ENCODE data around the gene JAK3. TPM values are rescaled to one million over a fixed set of nuclear protein-coding genes. Genes with fewer than 3 reads are reported as not detected.

The JAK3 gene
- total and polyA plus RNA-seq, 2 of the 13 experiments (the other 11 are each of a cell fraction or from before 2014, with no cell fraction given), result 3.4 to 18.6 TPM

GRCh38 chr19:17861542-17862402 is 14.0 kb upstream of the JAK3 start (continued):
- no peak for TF ChIP-seq LBX2 (CRISPR knock-in tag; IDR thresholded peaks at IDR 0.05; ENCODE audit: borderline replicate concordance)
- TF ChIP-seq ZNF280B (CRISPR knock-in tag; IDR thresholded peaks at IDR 0.05; ENCODE audit: borderline replicate concordance), result 0 out of 2 replicates have a peak, but pooled peaks have one; percentile 25
- peak; percentile 39 for TF ChIP-seq POLR2G (IDR thresholded peaks at IDR 0.05; ENCODE audit: low read depth, low read length)

- ATAC-seq, result no peak
- no peaks in the 10 kb centered on the region for H3K9me3 ChIP-seq (ENCODE audit: low read length)
- H3K4me2 ChIP-seq (ENCODE audit: low read depth, low read length), result peak overlapping the region; percentile 82
- in situ Hi-C loops (cut with HindIII; ENCODE audit: extremely low pct_ligation_motif_present, low pct_unique_long_range_greater_than_20kb), result no loop called here
- H3K4me1 ChIP-seq (ENCODE audit: insufficient read depth, low read length), result peaks cover 27% of the 10 kb centered on the region
- 8% methylated on average over 7 of the region's 7 CpGs for WGBS (ENCODE audit: low lambda C conversion rate)
- no peak for FAIRE-seq
- peaks cover 14 to 33% of the 10 kb centered on the region in 2 experiments for H3K36me3 ChIP-seq (replicated peaks in 1 of 2; ENCODE audit: control insufficient read depth in 1 of 2, insufficient read depth in 2 of 2, low read length in 2 of 2)
- ChIA-PET CTCF (ENCODE audit: low intra/inter-chr PET ratio, low total read pairs) (no interaction called here), POLR2A (interaction anchor here (1.2 to 2.2 kb wide), 5 partner anchors 14 to 255 kb away, joined by 3 to 43 read pairs (median 4); partner anchors contain the start of genes B3GNT3 and CCDC124)
- H3K79me2 ChIP-seq (ENCODE audit: insufficient read depth, low read length), result peaks cover 27% of the 10 kb centered on the region
- H3K4me3 ChIP-seq (replicated peaks in 1 of 3; ENCODE audit: insufficient read depth in 1 of 3, low read depth in 2 of 3, low read length in 3 of 3), result peak overlapping the region; percentile 91 to 97 (median 96)
- peaks cover 55% of the 10 kb centered on the region for H4K20me1 ChIP-seq (ENCODE audit: insufficient read depth, low read length)
- H3K27me3 ChIP-seq (ENCODE audit: control insufficient read depth in 1 of 2, insufficient read depth in 2 of 2, low read length in 2 of 2), result no peaks in the 10 kb centered on the region; a peak in 1 of 5 replicates
- no peak overlapping the region for H2AFZ ChIP-seq (ENCODE audit: low read length)
- DNase-seq (ENCODE audit: low spot score), result no peak
- no TSS peak for BruUV-seq (replicated peaks)
- peak overlapping the region; percentile 99 for H3K9ac ChIP-seq (ENCODE audit: insufficient read depth, low read depth, low read length)
- peak overlapping the region; percentile 82 for H3K27ac ChIP-seq (ENCODE audit: extremely low read length, insufficient read depth, low read length)
- intact Hi-C loops (cut with micrococcal nuclease; ENCODE audit: unreplicated experiment), result no loop called here
- TF ChIP-seq CHD4 (IDR thresholded peaks at IDR 0.05; ENCODE audit: borderline replicate concordance, low read length), result no peak
- no peak for TF ChIP-seq HMGA1 (CRISPR knock-in tag; conservative IDR thresholded peaks at IDR 0.05)
- TF ChIP-seq ZNF615 (CRISPR knock-in tag; IDR thresholded peaks at IDR 0.05; ENCODE audit: borderline replicate concordance), result 0 out of 2 replicates have a peak, but pooled peaks have one; percentile 19
- TF ChIP-seq POLR2AphosphoS5 (IDR thresholded peaks at IDR 0.05; ENCODE audit: low read depth, low read length), result no peak
- 0 out of 2 replicates have a peak, but pooled peaks have one; percentile 47 for TF ChIP-seq ATF7-NPFF (CRISPR knock-in tag; IDR thresholded peaks at IDR 0.05; ENCODE audit: low read depth)
- TF ChIP-seq PCBP2 (optimal IDR thresholded peaks at IDR 0.05; ENCODE audit: low read depth, low read length, poor library complexity, severe bottlenecking), result no peak
- 0 out of 2 replicates have a peak, but pooled peaks have one; percentile 4 for TF ChIP-seq ZNF589 (CRISPR knock-in tag; conservative IDR thresholded peaks at IDR 0.05)
- TF ChIP-seq ZNF414 (CRISPR knock-in tag; IDR thresholded peaks at IDR 0.05), result no peak
- 0 out of 2 replicates have a peak, but pooled peaks have one; percentile 16 for TF ChIP-seq FOXC1 (CRISPR knock-in tag; IDR thresholded peaks at IDR 0.05; ENCODE audit: borderline replicate concordance)
- no peak for TF ChIP-seq MAFG (CRISPR knock-in tag; IDR thresholded peaks at IDR 0.05)
- TF ChIP-seq ZNF670 (CRISPR knock-in tag; IDR thresholded peaks at IDR 0.05; ENCODE audit: borderline replicate concordance), result no peak
- TF ChIP-seq ARNT2 (CRISPR knock-in tag; IDR thresholded peaks at IDR 0.05; ENCODE audit: low read depth), result 0 out of 2 replicates have a peak, but pooled peaks have one; percentile 20
- no peak for TF ChIP-seq ZNF781 (CRISPR knock-in tag; IDR thresholded peaks at IDR 0.05; ENCODE audit: borderline replicate concordance, not compliant biosample characterization)
- no peak for TF ChIP-seq EED (CRISPR knock-in tag; IDR thresholded peaks at IDR 0.05)
- TF ChIP-seq ZNF691 (CRISPR knock-in tag; IDR thresholded peaks at IDR 0.05; ENCODE audit: borderline replicate concordance, low read depth), result peak; percentile 32; the same call in 1 of the 2 replicates
Measured at GRCh38 chr19:17860993-17861360, 13.2 kb upstream of the JAK3 start.
